HepG2 (cell line): Measurements from ENCODE around the gene GPHN. TPM values are rescaled to one million over a fixed set of nuclear protein-coding genes. Genes with fewer than 3 reads are reported as not detected.

ENCODE experiments used
- EP300 ChIP-seq, 3 experiments: sonication (generic) in 1 of 3; formaldehyde crosslinking in 1 of 3; IDR thresholded peaks; 2 replicates each; pipeline versions ENCODE4 v1.5.1 to v1.6.1; 2011 to 2020; ENCODE audit warnings: low read depth in 2 of 3, low read length in 2 of 3, borderline replicate concordance in 1 of 3, improper control_type of control experiment in 1 of 3, mild to moderate bottlenecking in 1 of 3, missing genetic modification reagents in 1 of 3, moderate library complexity in 1 of 3
- KDM6A ChIP-seq: IDR thresholded peaks from 2 replicates; pipeline ENCODE4 v1.6.1; 2016; ENCODE audit warnings: low read depth
- MIER2 ChIP-seq: IDR thresholded peaks from 2 replicates; pipeline ENCODE4 v1.6.1; 2016; ENCODE audit warnings: missing biosample characterization, missing genetic modification reagents
- WIZ ChIP-seq: sonication (generic); formaldehyde crosslinking; IDR thresholded peaks from 2 replicates; pipeline ENCODE4 v1.5.1; 2020; ENCODE audit warnings: mild to moderate bottlenecking, missing genetic modification reagents
- polyA plus RNA-seq, 8 experiments: library from polyadenylated mRNA; depleted of rRNA in 3 of 8; stranded (reverse) in 7 of 8; unstranded in 1 of 8; fragments of >200 nt; fragmentation: Illumina TruSeq in 4 of 8; extraction: Trizol in 4 of 8; gene quantifications; 2 replicates each; pipeline versions ENCODE4 v1.2.1 to v1.2.3, GENCODE V29; 2011 to 2016; ENCODE audit warnings: low read depth in 4 of 8, missing spikeins in 1 of 8, mixed read lengths in 1 of 8; ENCODE audit not compliant: insufficient read depth in 1 of 8
- total RNA-seq, 5 experiments: library from RNA; depleted of rRNA; stranded (reverse); fragments of >200 nt; fragmentation: Illumina TruSeq; extraction: Trizol; gene quantifications; 2 replicates each; pipeline ENCODE4 v1.2.3, GENCODE V29; 2016; ENCODE audit warnings: low read depth in 1 of 5
- TF ChIP-seq, protein P1 (sequence below): sonication (generic); formaldehyde crosslinking; IDR thresholded peaks from one replicate; pipeline ENCODE4 v1.5.1; 2020; ENCODE audit warnings: mild to moderate bottlenecking, missing genetic modification reagents; ENCODE audit errors: not compliant biosample characterization
- TF ChIP-seq, protein P2 (sequence below): sonication (generic); formaldehyde crosslinking; IDR thresholded peaks from 2 replicates; pipeline ENCODE4 v1.4.0; 2020; ENCODE audit warnings: missing genetic modification reagents
- TF ChIP-seq, protein P3 (sequence below): sonication (generic); formaldehyde crosslinking; IDR thresholded peaks from 2 replicates; pipeline ENCODE4 v1.4.0; 2020; ENCODE audit warnings: missing genetic modification reagents, borderline replicate concordance

The GPHN gene
- total and polyA plus RNA-seq, 2 of the 13 experiments (the other 11 are each of a cell fraction or from before 2014, with no cell fraction given) = 12.7 to 19.2 TPM

DNA sequence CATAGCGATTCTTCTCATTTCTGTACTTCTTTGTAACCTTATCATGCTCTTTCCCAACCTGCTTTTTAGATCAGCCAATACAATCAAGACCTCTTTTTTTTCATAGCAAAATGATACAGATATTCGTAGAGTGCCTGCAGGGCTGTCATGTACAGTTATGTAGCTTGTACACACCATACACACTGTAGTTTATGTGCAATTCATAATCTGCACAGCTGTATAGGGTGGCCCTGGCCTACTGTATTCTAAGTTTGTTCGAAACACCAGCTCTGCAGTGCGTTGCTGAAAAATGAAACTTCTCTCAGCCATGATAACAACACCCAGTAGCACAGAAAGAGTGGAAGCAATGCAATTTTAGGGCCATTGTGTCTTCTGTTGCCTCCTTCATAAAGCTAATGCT is 717.6 kb downstream of the GPHN start (continued):
- TF ChIP-seq, protein P1, sequence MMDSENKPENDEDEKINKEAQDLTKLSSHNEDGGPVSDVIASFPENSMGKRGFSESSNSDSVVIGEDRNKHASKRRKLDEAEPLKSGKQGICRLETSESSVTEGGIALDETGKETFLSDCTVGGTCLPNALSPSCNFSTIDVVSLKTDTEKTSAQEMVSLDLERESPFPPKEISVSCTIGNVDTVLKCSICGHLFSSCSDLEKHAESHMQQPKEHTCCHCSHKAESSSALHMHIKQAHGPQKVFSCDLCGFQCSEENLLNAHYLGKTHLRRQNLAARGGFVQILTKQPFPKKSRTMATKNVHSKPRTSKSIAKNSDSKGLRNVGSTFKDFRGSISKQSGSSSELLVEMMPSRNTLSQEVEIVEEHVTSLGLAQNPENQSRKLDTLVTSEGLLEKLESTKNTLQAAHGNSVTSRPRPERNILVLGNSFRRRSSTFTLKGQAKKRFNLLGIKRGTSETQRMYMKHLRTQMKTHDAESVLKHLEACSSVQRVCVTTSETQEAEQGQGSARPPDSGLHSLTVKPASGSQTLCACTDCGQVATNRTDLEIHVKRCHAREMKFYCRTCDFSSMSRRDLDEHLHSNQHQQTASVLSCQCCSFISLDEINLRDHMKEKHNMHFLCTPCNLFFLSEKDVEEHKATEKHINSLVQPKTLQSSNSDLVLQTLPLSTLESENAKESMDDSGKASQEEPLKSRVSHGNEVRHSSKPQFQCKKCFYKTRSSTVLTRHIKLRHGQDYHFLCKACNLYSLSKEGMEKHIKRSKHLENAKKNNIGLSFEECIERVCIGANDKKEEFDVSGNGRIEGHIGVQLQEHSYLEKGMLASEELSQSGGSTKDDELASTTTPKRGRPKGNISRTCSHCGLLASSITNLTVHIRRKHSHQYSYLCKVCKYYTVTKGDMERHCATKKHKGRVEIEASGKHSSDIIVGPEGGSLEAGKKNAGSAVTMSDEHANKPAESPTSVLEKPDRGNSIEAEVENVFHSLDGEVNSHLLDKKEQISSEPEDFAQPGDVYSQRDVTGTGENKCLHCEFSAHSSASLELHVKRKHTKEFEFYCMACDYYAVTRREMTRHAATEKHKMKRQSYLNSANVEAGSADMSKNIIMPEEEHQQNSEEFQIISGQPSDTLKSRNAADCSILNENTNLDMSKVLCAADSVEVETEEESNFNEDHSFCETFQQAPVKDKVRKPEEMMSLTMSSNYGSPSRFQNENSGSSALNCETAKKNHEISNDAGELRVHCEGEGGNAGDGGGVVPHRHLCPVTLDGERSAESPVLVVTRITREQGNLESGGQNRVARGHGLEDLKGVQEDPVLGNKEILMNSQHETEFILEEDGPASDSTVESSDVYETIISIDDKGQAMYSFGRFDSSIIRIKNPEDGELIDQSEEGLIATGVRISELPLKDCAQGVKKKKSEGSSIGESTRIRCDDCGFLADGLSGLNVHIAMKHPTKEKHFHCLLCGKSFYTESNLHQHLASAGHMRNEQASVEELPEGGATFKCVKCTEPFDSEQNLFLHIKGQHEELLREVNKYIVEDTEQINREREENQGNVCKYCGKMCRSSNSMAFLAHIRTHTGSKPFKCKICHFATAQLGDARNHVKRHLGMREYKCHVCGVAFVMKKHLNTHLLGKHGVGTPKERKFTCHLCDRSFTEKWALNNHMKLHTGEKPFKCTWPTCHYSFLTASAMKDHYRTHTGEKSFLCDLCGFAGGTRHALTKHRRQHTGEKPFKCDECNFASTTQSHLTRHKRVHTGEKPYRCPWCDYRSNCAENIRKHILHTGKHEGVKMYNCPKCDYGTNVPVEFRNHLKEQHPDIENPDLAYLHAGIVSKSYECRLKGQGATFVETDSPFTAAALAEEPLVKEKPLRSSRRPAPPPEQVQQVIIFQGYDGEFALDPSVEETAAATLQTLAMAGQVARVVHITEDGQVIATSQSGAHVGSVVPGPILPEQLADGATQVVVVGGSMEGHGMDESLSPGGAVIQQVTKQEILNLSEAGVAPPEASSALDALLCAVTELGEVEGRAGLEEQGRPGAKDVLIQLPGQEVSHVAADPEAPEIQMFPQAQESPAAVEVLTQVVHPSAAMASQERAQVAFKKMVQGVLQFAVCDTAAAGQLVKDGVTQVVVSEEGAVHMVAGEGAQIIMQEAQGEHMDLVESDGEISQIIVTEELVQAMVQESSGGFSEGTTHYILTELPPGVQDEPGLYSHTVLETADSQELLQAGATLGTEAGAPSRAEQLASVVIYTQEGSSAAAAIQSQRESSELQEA (CRISPR knock-in tag) = no peak
- TF ChIP-seq EP300 (IDR thresholded peaks at IDR 0.05; ENCODE audit: low read depth in 2 of 2, low read length in 2 of 2) (no peak), EP300 (CRISPR knock-in tag; IDR thresholded peaks at IDR 0.05; ENCODE audit: borderline replicate concordance) (no peak), KDM6A (CRISPR knock-in tag) (no peak), WIZ (CRISPR knock-in tag) (no peak), MIER2 (CRISPR knock-in tag) (no peak)
- TF ChIP-seq, protein P2, sequence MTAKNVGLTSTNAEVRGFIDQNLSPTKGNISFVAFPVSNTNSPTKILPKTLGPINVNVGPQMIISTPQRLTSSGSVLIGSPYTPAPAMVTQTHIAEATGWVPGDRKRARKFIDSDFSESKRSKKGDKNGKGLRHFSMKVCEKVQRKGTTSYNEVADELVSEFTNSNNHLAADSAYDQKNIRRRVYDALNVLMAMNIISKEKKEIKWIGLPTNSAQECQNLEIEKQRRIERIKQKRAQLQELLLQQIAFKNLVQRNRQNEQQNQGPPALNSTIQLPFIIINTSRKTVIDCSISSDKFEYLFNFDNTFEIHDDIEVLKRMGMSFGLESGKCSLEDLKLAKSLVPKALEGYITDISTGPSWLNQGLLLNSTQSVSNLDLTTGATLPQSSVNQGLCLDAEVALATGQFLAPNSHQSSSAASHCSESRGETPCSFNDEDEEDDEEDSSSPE = no peak
- TF ChIP-seq, protein P3, sequence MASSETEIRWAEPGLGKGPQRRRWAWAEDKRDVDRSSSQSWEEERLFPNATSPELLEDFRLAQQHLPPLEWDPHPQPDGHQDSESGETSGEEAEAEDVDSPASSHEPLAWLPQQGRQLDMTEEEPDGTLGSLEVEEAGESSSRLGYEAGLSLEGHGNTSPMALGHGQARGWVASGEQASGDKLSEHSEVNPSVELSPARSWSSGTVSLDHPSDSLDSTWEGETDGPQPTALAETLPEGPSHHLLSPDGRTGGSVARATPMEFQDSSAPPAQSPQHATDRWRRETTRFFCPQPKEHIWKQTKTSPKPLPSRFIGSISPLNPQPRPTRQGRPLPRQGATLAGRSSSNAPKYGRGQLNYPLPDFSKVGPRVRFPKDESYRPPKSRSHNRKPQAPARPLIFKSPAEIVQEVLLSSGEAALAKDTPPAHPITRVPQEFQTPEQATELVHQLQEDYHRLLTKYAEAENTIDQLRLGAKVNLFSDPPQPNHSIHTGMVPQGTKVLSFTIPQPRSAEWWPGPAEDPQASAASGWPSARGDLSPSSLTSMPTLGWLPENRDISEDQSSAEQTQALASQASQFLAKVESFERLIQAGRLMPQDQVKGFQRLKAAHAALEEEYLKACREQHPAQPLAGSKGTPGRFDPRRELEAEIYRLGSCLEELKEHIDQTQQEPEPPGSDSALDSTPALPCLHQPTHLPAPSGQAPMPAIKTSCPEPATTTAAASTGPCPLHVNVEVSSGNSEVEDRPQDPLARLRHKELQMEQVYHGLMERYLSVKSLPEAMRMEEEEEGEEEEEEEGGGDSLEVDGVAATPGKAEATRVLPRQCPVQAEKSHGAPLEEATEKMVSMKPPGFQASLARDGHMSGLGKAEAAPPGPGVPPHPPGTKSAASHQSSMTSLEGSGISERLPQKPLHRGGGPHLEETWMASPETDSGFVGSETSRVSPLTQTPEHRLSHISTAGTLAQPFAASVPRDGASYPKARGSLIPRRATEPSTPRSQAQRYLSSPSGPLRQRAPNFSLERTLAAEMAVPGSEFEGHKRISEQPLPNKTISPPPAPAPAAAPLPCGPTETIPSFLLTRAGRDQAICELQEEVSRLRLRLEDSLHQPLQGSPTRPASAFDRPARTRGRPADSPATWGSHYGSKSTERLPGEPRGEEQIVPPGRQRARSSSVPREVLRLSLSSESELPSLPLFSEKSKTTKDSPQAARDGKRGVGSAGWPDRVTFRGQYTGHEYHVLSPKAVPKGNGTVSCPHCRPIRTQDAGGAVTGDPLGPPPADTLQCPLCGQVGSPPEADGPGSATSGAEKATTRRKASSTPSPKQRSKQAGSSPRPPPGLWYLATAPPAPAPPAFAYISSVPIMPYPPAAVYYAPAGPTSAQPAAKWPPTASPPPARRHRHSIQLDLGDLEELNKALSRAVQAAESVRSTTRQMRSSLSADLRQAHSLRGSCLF (CRISPR knock-in tag) = no peak
